DMS53 treated with DMSO at 0.1 percent for 48 hours (cell line): ENCODE data around the gene TSACC.

Source experiments
- DNase-seq: peaks from one replicate; lab custom pipeline; 2025; ENCODE audit not compliant: unreplicated experiment; lab: John Stamatoyannopoulos, UW

Gene TSACC

DNA sequence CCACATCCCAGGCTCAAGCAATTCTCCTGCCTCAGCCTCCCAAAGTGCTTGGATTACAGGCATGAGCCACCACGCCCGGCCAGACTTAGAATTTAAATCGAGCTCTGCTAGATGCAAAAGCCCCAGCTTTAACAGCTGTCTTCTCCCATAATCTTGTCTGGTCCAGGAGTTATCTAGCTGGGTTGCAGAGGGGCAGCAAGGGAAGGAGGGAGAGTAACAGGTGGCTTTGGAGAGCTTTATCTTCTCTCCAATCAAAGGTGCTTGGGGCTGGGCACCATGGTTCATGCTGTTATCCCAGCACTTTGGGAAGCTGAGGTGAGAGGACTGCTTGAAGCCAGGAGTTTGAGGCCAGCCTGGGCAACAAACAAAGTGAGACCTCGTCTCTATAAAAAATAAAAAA lies 34.5 kb downstream of the TSACC start:
- no peak for DNase-seq

DNA sequence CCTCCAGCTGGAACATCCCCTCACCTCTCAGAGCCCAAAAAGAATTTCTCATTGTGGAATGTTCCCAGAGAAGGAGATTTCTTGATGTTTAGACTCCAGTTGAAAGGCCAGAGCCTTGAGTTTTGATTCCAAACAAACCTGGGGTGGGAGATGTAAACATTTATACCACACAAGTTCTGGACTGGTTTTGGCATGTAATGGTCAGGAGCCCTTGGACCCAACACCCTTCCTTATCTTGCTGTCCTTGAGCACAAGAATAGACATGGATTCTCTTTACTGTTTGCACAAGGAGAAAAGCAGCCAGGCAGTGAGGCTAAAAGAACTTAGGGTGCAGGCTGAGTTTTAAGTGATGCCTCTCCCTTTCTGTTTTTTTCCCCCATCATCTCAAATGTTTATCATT lies 35.2 kb downstream of the TSACC start:
- no peak for DNase-seq

DNA sequence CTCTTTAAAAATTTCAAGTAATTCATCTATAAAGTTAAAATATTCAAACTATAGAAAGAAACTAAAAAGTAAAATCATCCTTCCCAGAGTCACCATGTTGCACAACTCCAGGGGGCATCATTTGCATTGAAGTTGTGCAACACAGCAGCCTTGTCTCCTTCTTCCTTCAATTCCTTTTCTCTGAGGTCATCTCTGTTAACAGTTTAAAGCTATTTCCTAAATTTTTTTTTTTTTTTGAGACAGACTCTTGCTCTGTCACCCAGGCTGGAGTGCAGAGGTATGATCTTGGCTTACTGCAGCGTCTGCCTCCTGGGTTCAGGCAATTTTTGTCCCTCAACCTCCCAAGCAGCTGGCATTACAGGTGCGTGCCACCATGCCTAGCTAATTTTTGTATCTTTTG lies 37.8 kb downstream of the TSACC start:
- DNase-seq = no peak

DNA sequence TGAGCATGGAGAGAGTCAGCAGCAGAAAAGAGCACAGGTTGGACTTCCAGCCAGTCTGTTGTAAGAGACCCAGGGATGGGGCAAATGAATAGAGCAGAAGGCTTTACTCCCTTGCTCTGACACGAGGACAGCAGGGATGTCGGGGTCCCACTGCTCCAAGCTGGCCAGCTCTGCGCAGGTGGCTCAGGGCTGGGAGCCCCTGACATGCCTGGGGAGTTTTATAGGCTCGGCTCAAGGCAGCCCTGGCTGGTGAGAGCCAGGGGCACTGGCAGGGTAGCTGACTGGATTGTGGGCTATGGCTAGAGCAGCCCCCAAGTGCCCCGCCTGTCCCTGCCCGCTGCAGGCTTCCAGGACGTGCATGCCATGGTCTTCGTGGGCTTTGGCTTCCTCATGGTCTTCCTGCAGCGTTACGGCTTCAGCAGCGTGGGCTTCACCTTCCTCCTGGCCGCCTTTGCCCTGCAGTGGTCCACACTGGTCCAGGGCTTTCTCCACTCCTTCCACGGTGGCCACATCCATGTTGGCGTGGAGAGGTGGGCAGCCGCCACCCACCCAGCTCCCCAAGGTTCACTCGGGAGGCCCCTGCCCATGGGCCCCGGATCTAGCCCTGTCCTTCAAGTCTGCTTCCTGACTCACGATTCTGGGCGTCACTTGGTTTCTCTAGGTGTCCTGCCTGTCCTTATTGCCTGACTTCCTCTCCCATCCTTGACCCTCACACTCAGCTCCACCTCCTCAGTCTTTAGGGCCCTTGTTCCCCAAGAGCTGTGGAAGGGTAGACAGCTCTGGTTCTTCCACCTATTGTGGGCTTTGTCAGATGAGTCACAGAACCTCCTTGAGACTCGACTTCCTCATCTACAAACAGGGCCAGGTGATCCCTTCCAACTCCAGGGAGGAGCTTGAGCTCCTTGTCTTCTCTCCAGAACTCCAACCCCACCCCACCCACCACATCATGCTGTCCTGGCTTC lies 38.9 kb downstream of the TSACC start:
- DNase-seq = no peak

DNA sequence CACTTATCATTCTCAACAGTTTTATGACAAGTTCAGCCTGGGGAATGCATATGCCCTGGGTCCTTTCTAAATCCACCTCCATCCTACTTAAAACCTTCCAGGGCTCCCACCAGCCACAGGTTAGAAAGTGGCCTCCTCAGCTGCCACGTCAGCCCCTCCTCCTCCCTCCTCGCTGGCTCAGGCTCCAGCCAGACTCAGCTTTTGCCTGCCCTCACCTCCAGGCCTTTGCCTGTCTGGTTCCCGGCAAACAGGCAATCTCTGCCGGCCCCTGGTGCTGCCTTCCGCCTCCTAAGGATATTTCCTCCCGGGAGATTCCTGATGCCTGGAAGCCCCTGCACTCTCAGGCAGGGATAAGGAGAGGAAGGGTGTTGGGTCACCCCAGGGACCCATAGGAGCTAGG lies 40.2 kb downstream of the TSACC start:
- no peak for DNase-seq

DNA sequence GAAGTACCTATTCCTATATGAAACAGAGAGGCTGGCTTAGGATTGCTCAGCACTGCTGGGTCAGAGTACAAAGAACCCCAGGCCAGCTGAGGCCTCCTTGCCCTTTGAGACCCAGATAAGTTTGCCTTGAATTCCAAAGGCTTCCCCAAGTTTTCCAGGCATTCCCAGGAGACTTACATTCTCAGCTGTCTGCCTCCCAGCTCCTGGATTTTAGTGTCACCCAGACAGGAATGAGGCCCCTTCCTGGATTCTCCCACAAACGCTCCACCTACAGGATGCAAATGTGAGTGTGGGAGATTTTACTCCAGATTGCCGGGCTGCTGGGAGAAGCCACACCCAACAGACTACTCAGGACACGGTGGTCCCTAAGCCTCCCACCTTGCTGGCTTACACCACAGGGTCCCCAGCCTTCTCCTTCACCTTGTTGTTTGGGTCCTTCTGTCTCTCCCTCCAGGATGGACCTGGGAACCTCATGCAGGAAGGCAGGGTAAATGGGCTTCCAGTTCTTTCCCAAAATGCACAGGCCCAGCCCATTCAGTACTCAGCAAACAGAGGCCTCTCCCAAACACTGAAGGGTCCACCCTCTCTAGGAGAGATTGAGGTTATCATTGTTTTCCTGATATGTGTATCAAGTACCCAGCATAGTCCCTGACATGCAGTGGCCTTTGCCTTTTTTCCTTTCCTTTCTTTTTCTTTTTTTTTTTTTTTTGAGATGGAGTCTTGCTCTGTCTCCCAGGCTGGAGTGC lies 41.3 kb downstream of the TSACC start:
- DNase-seq = no peak

DNA sequence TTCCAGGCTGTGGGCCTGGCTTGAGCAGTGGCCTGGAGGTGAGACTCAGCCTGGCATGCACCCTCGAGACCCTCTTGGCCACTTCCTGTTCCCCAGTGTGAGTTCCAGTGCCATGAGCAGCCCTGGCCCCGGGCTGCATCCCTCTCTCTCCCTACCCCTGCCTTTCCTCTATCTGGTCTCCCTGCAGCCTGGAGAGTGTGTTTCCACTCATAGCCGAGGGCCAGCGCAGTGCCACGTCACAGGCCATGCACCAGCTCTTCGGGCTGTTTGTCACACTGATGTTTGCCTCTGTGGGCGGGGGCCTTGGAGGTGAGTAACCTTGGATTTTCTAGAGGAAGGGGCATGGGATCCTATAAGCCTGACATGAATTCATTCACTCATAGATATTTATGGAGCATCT lies 44.2 kb downstream of the TSACC start:
- no peak for DNase-seq

DNA sequence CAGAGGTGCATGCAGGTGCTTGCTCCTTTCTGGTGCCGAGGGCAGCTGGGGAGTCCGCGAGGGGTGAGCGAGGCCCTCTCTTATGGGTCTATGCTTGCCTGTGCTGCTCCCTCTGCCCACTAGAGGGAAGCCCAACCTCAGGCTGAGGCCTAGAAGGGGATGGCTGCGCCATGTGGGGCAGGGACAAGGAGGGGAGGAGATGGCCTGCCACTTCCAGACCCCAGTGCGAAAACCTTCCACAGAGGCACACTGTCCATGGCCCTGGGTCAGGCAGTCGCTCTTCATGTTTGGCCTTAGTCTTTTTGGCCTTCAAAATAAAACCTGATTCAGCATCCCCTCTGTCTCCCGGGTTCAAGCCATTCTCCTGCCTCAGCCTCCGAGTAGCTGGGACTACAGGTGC lies 44.7 kb downstream of the TSACC start:
- DNase-seq = peak; percentile 72

DNA sequence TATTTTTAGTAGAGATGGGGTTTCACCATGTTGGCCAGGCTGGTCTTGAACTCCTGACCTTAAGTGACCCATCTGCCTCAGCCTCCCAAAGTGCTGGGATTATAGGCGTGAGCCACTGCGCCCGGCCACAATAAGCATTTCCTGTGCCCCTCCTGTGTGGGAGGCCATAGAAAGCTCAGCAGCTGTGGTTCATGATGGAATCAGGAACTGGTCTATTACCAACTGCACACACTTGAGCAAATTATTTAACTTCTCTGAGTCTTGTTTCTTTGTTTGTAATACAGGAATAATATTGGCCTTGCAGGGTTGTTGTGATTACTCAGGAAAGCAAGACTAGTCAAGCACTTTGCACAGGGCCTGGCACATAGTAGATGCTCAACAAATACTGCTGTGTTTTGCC lies 45.7 kb downstream of the TSACC start:
- no peak for DNase-seq

DNA sequence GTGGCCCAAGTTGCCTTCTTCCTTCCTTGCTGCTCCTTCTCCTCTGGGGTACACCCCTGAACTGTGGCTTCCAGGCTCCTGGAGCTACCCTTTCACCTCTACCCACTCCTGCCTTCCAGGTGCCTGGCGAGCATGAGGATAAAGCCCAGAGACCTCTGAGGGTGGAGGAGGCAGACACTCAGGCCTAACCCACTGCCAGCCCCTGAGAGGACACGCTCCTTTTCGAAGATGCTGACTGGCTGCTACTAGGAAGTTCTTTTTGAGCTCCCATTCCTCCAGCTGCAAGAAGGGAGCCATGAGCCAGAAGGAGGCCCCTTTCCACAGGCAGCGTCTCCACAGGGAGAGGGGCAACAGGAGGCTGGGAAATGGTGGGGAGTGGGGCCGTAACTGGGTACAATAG lies 46.3 kb downstream of the TSACC start:
- no peak for DNase-seq

DNA sequence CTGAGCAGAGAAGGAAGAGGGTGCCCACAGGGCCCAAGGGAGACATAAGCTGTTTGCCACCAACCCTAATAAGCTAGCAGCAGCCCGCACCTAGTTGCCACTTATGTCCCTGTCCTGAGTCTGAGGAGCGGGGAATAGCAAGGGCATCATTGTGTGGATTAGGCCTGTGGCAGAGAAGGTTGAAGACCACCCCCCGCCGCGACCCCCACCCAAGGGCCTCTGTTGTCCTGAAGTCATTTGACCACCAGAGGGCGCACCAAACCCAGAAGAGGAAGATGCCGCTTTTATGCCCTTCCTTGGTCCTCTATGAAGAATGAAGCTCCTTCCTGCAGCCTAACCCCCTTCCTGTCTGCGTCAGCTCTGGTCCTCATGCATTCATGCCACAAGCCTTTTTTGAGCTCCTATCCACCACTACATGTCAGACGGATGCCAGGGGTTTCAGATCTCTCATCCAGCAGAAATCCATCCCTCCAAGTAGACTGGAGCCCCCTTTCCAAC lies 47.3 kb downstream of the TSACC start:
- peak; percentile 87 for DNase-seq

DNA sequence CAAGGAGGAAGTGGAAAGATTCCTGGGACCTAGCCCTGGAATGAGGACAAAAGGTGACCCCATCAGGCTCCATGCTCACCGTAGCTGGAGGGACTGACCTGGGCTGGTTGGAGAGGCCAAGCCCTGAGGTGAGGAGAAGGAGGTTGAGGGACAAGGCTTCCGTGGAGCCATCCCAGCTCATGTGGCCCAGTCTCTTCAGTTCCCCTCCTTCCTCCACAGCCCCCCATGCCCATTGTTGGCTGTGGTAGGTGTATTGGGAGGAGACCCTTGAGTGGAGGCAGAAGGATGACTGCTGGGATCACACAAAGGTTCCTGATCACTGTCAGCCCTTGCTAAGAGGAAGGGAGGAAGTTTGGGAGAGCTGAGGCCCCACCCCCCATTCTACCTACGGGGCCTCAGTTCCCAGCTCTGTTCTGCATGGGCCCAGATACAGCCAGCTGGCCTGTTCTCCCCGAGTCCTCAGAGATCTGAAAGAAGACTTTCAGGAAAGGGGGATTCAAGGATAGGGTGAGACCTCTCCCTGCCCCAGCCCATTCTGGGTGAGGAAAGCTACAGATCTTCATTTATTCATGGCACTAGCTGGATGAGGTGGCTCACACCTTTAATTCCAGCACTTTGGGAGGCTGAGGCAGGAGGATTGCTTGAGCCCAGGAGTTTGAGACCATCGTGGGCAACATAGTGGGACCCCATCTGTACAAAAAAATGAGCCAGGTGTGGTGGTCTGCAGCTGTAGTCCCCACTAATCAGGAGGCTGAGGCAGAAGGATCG lies 48.0 kb downstream of the TSACC start:
- DNase-seq = no peak

DNA sequence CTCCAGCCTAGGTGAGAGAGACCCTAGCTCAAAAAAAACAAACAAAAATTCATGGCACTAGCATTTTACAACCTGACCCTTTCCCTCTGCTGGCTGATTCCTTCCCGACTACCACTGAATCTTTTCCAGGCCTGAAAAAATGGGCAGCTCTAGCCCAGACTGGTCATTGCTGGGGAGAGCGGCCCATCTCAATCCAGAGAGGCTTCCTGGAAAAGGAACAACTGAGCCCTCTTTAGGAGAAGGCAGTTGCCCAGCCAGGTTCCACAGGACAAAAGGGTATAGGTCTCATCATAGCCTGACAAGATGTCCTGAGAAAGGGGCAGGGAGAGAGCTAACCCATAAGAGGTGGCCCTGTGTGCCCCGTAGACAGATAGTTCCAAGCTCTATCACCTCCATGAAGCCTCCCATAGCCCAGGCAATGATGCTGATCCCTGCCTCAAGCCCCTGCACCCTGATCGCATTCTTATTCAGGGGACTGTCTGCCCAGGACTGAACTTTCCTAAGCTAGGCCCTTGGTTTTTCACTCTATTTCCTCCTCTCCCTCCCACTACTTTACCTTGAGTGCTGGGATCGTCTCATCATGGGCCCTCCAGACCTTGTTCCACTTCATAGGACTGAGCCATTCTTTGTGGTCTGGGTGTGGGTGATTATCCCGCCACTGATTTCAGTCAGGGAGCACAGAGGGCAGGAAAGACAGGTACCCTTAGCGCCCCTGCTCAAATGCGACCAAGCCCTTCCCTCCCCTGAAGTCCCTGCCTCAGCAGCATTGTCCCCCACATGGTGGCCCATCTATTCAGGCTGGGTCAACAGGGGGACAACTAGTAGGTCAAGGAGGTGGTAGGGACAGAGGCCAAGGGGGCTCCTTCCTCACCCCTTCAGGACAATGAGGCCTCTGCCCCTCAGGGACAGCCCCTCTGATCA lies 48.9 kb downstream of the TSACC start:
- DNase-seq = no peak

DNA sequence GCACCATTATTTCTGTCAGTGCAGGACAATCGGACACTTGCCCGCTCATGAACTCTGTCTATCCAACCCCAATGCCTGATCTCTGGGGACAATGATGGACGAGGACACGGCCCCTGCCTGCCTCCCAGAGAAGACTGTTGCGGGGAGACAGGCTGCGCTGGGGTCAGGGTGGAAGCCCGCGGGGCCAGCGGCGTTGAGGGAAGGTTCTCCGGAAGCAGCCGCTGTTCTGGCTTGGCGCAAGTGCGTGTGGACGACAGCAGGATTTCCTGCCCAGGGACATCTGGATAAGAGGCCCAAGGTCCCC lies 49.5 kb downstream of the TSACC start:
- DNase-seq = no peak

DNA sequence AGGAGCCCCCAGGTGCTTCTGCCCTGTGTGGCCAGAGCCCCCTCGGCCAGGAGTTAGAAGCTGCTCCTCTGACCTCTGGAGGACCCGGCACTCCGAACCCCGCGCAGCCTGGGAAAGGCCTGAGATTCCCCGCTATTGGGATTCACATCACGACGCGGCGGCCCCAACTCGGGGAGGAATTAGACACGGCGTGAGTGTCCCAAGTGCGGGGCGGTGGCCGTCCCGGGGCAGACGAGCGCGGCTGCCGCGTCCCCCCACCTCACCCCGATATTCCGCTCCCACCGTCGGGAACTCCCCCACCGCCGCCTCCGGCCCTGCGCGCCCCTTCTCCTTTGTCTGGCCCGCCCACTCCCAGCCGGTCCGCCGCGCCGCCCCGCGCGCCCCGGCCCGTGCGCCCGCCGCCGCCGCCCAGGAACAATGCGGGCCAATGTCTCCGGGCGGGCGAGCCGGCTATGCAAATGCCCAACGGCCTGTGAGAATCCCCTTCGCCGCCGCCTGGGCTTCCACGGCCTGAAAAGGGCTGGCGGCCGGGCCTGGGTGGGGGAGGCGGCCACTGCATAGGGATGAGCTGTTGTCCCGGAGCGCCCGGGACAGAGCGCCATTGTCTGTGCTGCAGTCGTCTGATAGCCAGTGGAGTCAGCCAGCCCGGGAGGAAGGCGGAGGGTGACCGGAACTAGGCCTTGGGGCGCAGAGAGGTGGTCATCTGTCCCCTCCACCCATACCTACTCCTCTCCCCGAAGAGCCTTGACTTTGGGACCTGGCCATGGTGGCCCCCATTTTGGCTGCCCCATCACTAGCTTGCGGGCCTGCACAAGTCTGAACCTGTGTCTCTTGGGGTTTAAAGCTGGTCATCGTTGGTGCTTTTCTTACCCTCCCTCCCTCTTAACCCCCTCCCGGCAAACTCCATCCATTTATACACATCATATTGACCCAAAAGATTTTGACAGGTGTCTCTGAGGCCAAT lies 50.1 kb downstream of the TSACC start:
- DNase-seq = peak; percentile 42

DNA sequence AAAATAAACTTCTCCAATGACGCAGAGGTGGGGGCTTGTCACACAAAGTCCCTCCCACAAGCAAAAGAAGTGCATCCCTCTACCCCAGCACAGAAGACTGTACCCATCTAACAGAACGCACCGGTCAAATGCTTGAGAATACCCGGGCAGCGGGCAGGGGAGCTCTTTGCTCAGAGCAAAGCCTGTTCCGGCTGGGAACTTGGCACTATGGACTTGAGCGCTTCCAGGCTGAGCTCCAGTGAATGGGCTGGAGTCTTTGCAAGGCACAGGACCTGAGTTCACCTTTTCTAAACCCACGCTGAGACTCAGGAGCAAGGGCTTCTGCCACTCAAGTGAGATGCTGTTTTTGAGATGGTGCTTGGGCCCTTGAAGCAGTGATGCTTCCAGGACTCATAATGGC lies 51.0 kb downstream of the TSACC start:
- no peak for DNase-seq

DNA sequence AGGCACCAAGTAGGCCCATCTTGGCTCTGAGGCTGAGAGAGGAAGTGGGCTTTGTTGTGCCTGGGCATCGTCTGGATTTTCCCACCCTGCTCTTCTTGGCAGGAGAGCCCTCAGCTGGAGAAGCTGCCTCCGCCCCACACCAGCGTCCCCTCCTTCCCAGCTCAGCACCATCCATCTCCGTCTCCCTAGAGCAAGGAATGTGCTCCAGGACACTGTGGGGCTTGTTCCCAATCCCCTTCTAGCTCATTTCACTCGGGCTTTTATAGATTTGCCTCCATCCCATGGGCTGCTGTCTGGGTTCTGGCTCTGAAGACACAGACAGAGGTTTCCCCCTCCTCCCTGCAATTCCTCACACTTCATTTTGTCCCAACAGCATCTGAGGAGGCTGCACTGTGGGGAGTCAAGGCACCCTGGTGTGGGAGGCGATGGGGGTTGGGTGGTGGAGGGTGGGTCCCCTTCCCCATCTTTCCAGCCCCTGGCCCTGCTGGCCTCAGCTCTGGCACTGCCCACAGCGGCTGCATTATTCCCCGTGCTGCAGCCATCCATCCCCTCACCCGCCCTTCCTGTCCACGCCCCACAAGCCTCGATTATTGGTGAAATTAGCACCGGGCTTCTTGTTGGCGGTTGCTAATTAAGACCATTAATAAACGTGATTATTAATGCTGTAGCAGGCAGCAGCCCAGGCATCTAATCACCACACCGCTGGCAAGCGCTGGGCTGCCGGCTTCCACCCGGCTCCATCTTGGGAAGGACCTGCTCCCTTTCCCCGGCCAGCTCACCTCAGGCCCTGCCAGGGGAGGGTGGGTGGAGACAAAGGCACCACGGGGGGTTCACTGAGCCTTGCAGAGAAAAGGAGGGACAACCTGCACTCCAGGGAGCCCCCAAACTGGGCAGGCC lies 52.4 kb downstream of the TSACC start:
- DNase-seq = no peak

DNA sequence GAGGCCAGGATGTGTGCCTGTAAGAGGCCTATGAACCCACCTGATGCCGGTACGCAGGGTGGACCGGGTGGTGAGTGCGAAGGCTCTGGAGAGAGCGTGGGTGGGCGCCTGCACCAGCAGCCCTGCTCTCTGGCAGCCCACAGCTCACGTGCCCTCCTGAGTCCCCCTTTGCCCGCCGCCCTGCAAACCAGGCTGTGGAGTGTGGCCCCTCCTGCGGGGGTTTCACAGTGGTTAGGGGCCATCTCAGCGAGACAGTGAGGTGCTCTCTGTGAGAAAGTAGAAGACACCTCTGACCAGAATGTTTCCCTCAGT lies 53.0 kb downstream of the TSACC start:
- DNase-seq = no peak

DNA sequence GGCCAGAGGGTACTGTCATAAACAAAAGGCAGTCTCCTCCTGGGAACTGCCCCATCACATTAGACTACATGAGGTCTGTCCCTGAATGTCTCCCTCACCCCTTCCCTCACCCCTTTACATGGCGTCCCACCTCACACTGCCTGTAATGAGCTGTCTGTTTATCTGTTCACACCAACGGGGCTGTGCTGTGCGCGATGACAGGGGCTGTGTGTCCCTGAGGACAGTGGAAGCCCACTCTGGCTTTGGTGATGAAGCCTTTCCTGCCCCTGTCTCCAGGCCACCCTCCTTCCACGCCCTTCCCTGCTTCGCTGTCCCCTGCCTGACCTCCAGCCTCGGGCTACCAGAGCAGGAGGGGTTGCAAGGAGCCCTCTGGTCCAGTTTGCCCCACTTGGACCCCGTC lies 53.4 kb downstream of the TSACC start:
- no peak for DNase-seq
